SK-N-MC (cell line): ENCODE results near the gene SPOP.

Experiments used
- DNase-seq: peaks from one replicate; pipeline ENCODE4 v3.0.0-alpha.2; 2011; ENCODE audit warnings: low read depth, low spot score
- H3K27ac ChIP-seq: fragments of 200-600 bp; sonication (generic); 2 replicates; pipeline ENCODE4 v1.5.1; 2016; ENCODE audit warnings: mixed run types
- H3K36me3 ChIP-seq: fragments of 200-600 bp; sonication (generic); 2 replicates; pipeline ENCODE4 v1.6.1; 2017; ENCODE audit warnings: antibody characterized with exemption, low read length, mixed read lengths; ENCODE audit not compliant: insufficient read depth
- H3K4me3 ChIP-seq: fragments of 200-600 bp; sonication (generic); 2 replicates; pipeline ENCODE4 v1.5.1; 2016
- H3K9ac ChIP-seq: fragments of 200-600 bp; sonication (generic); 2 replicates; pipeline ENCODE4 v1.8.0; 2017; ENCODE audit warnings: mixed run types, mixed read lengths; ENCODE audit not compliant: insufficient read length
- H3K9me3 ChIP-seq: fragments of 200-600 bp; sonication (generic); 2 replicates; pipeline ENCODE4 v1.6.1; 2017; ENCODE audit warnings: low read depth, mild to moderate bottlenecking, antibody characterized with exemption, low read length, moderate library complexity, mixed read lengths
- EZH2 ChIP-seq: fragments of 200-600 bp; sonication (generic); IDR thresholded peaks from one replicate; pipeline ENCODE4 v1.6.1; 2017; ENCODE audit warnings: antibody characterized with exemption
- FOXP2 ChIP-seq: optimal IDR thresholded peaks from 2 replicates; pipeline ENCODE3; 2011; ENCODE audit warnings: mild to moderate bottlenecking, moderate library complexity; ENCODE audit not compliant: insufficient read depth; ENCODE audit errors: extremely low read length, control extremely low read depth
- POLR2AphosphoS5 ChIP-seq: IDR thresholded peaks from 2 replicates; pipeline ENCODE4 v1.6.1; 2012; ENCODE audit warnings: mild to moderate bottlenecking, low read depth, low read length, borderline replicate concordance

The SPOP gene

GRCh38 chr17:49595980-49596379 lies 81.9 kb downstream of the SPOP start:
- H3K9ac ChIP-seq, result no peak overlapping the region
- peaks cover 48% of the 10 kb centered on the region for H3K36me3 ChIP-seq

DNA sequence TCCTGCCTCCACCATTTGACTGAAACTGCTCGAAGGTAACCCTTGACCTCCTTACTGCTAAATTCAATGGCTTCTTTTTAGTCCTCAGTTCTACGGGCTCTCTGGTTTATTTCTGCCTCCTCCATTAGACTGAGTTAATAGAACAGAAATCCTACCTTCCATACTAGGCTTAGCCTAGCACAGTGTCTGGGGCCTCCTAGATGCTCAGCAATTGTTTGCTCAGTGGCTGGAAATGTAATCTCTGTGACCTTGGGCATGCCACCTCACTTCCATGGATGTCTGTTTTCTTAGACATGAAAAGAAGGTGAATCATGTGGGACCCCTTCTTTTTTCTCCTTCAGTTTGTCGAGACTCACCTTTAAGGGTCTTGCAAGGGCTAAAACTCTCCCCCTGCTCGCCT lies 82.6 kb downstream of the SPOP start:
- H3K4me3 ChIP-seq, result no peak overlapping the region
- H3K9ac ChIP-seq, result no peak overlapping the region
- TF ChIP-seq POLR2AphosphoS5 (no peak), EZH2 (no peak), FOXP2 (no peak)
- H3K36me3 ChIP-seq, result peaks cover 42% of the 10 kb centered on the region
- H3K9me3 ChIP-seq, result no peaks in the 10 kb centered on the region
- DNase-seq, result no peak
- H3K27ac ChIP-seq, result no peak overlapping the region

More at GRCh38 chr17:49595980-49596379, 81.9 kb downstream of the SPOP start:
- TF ChIP-seq EZH2, result no peak
- DNase-seq, result no peak
- Histone ChIP-seq H3K9me3 (no peaks in the 10 kb centered on the region), H3K4me3 (no peak overlapping the region), H3K27ac (no peak overlapping the region)

GRCh38 chr17:49592263-49592662 lies 85.6 kb downstream of the SPOP start:
- no peak for DNase-seq
- H3K9ac ChIP-seq, result no peak overlapping the region
- H3K9me3 ChIP-seq, result no peaks in the 10 kb centered on the region
- TF ChIP-seq FOXP2 (no peak), POLR2AphosphoS5 (no peak), EZH2 (no peak)
- no peak overlapping the region for H3K4me3 ChIP-seq
- H3K36me3 ChIP-seq, result peaks cover 14% of the 10 kb centered on the region
- H3K27ac ChIP-seq, result no peak overlapping the region

DNA sequence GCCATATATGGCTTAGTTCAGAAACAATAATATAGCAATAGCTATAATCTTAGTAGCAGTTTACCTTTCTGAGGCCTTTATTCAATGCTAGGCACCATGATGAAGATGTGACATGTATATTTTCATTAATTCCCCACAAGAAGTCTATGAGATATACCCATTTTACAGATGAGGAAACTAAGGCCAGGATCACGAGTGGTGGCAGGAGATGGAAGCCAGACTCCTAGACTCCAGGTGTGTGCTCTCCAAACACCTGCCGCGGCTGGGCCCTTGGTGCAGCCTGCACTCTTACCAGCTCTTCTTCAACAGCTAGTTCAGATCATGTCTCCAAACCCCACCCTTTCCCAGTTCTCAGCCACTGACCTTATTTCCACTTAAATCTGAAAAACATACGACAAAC lies 87.0 kb downstream of the SPOP start:
- no peaks in the 10 kb centered on the region for H3K9me3 ChIP-seq
- H3K27ac ChIP-seq, result no peak overlapping the region
- TF ChIP-seq FOXP2 (no peak), EZH2 (no peak), POLR2AphosphoS5 (no peak)
- H3K4me3 ChIP-seq, result no peak overlapping the region
- no peaks in the 10 kb centered on the region; the same call in 1 of the 2 replicates for H3K36me3 ChIP-seq
- DNase-seq, result no peak
- no peak overlapping the region for H3K9ac ChIP-seq

DNA sequence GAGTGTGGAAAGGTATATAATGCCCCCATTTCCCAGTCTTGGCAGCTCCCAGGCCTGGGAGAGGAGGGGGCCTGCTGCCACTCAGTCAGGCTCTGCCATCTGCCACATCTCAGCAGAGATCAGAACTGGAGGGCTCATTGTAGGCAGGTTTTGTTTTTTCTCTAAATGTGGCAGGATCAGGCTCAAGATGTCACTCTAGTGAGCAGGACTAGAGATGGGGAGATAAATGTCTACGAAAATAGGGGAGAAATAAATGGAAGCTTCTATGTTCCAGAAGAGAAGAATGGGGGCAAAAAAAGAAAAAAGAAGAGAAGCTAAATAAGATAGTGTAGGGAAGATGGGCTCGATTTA lies 88.3 kb downstream of the SPOP start:
- H3K27ac ChIP-seq, result no peak overlapping the region
- H3K9me3 ChIP-seq, result no peaks in the 10 kb centered on the region
- no peak overlapping the region for H3K4me3 ChIP-seq
- no peak overlapping the region for H3K9ac ChIP-seq
- no peak for DNase-seq
- H3K36me3 ChIP-seq, result no peaks in the 10 kb centered on the region; the same call in 1 of the 2 replicates
- TF ChIP-seq FOXP2, result no peak
- TF ChIP-seq EZH2, result no peak
- TF ChIP-seq POLR2AphosphoS5, result no peak

DNA sequence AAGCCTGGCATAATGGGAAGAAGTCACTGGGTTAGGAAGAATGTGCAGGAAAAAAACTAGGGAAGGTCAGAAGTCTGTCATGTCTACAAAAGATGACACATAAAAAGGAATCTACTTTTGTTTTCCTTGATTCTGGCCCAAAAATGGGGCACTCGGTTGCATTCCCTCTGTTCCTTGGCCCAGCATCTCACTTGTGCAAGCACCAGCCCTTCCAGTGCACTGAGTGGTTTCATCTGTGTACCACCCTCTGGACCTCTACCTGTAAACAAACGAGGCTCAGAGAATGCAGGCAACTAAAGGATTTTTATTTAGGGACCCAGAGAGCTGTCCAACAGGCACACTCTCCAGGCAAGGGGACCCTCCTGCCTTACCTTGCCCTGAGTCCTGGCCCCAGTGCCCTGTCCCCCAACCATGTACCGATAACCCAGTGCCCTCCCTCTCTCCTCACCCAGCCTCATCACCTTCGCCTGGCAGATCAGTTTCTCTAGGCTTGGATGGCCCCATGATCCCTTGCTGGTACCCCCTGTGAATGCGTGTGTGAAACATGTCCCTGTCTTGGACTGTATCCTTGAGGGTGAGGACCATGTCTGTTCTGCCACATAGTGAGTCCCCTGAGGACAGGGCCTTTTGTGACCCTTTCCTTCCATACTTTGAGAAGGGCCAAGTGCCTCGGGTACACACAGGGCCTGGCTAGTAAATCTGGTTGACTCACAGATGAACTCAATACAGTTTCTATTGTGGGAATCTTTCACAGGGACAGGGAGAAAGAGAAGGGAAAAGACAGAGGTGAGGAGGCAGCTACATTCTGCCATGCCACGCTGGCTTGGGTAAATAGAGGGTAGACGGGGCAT lies 88.9 kb downstream of the SPOP start:
- no peaks in the 10 kb centered on the region; the same call in 1 of the 2 replicates for H3K36me3 ChIP-seq
- H3K9ac ChIP-seq, result no peak overlapping the region
- no peak for DNase-seq
- no peaks in the 10 kb centered on the region for H3K9me3 ChIP-seq
- H3K4me3 ChIP-seq, result no peak overlapping the region
- no peak overlapping the region for H3K27ac ChIP-seq
- TF ChIP-seq FOXP2 (no peak), EZH2 (no peak), POLR2AphosphoS5 (no peak)

- Histone ChIP-seq H3K36me3 (no peaks in the 10 kb centered on the region), H3K9ac (no peak overlapping the region), H3K27ac (no peak overlapping the region), H3K4me3 (no peak overlapping the region), H3K9me3 (no peaks in the 10 kb centered on the region)
- no peak for TF ChIP-seq EZH2
- no peak for TF ChIP-seq POLR2AphosphoS5
- no peak for TF ChIP-seq FOXP2
- DNase-seq, result no peak
These were observed 89.6 kb downstream of the SPOP start for GRCh38 chr17:49588312-49588711.

DNA sequence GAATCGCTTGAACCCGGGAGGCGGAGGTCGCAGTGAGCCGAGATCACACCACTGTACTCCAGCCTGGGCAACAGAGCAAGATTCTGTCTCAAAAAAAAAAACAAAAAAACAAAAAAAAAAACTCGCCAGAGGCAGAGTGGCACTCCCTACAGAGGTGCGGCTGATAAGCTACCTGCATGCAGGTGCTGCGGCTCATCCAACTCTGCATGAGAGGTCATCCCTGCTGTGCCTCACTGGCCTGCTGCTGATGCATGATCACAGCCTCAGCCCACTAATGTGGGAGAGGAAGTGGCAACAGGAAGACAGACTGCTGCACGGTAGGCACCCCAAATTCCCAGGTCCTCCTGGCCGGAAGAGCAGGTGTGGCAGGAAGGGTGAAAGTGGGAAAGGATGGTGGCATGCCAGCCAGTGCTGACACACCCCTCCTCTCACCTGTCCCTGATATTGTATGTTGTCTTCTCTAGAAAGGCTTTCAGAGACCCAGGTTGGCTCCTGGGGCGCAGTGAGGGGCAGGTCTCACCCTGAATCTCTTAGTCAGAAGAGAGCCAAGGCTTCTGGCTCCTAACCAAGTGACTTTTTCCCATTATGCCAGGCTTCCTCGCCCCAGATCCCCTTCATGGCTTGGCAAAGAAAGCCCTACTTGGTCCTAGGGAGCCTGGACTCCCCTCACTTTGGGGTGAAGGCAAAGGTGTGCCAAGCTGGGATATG lies 90.4 kb downstream of the SPOP start:
- H3K4me3 ChIP-seq, result no peak overlapping the region

More for the DNA sequence above, 90.4 kb downstream of the SPOP start:
- TF ChIP-seq FOXP2, result no peak
- TF ChIP-seq POLR2AphosphoS5, result no peak
- no peak for TF ChIP-seq EZH2
- Histone ChIP-seq H3K36me3 (no peaks in the 10 kb centered on the region), H3K9me3 (no peaks in the 10 kb centered on the region), H3K27ac (no peak overlapping the region), H3K9ac (no peak overlapping the region)
- no peak for DNase-seq
